DND-41 (cell line): Measurements from ENCODE around the gene RGPD3.

Experiments used
- CTCF ChIP-seq: IDR thresholded peaks from 2 replicates; pipeline ENCODE4 v1.5.1; 2012; ENCODE audit warnings: borderline replicate concordance, low read length, moderate library complexity, mild to moderate bottlenecking; ENCODE audit not compliant: poor library complexity, severe bottlenecking; ENCODE audit errors: extremely low read depth
- EZH2 ChIP-seq: IDR thresholded peaks from 3 replicates; pipeline ENCODE4 v1.6.1; 2012; ENCODE audit warnings: borderline replicate concordance, low read depth, mild to moderate bottlenecking, moderate library complexity, low read length, inconsistent platforms; ENCODE audit not compliant: severe bottlenecking

GRCh38 chr2:106353676-106354075 lies 114.5 kb downstream of the RGPD3 start:
- TF ChIP-seq CTCF (no peak), EZH2 (no peak)
